ENCODE results near the gene DYNLRB1.

DYNLRB1 gene

GRCh38 chr20:34574861-34575260, 58.6 kb downstream of the DYNLRB1 start:
- CTCF ChIA-PET, result interaction anchor here (1.0 to 2.1 kb wide), 3 partner anchors 9 to 23 kb away, joined by 3 to 11 read pairs (median 3); no protein-coding TSS in a partner anchor

DNA sequence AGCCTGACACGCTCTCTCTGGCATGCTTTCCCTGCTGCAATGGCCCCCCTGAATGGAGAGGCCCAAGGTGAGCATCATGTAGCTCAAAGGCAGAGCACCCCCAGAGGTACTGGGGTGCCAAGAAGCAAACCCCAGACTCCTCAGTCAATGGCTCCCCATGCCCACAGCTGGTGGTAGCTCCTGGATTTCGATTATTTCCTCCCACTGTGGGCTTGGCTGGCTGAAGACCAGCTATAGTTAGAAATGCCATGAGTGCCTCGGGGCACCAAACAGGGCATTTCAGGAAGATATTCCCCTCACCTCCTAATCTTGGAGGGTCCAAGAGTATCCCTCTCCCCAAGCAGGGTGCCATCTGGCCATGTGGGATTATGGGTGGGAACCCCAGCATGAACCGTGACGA, 59.0 kb downstream of the DYNLRB1 start:
- ChIA-PET CTCF (interaction anchor here (0.6 to 1.5 kb wide), 3 partner anchors 9 to 22 kb away, joined by 3 read pairs; no protein-coding TSS in a partner anchor), POLR2A (no interaction called here)
- no peak for DNase-seq (ENCODE audit: extremely low spot score)
- TF ChIP-seq, protein P1, sequence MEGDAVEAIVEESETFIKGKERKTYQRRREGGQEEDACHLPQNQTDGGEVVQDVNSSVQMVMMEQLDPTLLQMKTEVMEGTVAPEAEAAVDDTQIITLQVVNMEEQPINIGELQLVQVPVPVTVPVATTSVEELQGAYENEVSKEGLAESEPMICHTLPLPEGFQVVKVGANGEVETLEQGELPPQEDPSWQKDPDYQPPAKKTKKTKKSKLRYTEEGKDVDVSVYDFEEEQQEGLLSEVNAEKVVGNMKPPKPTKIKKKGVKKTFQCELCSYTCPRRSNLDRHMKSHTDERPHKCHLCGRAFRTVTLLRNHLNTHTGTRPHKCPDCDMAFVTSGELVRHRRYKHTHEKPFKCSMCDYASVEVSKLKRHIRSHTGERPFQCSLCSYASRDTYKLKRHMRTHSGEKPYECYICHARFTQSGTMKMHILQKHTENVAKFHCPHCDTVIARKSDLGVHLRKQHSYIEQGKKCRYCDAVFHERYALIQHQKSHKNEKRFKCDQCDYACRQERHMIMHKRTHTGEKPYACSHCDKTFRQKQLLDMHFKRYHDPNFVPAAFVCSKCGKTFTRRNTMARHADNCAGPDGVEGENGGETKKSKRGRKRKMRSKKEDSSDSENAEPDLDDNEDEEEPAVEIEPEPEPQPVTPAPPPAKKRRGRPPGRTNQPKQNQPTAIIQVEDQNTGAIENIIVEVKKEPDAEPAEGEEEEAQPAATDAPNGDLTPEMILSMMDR (IDR thresholded peaks at IDR 0.05; ENCODE audit: control extremely low read depth, extremely low read depth, low read depth, missing control alignments), result no peak

More at GRCh38 chr20:34574861-34575260, 58.6 kb downstream of the DYNLRB1 start:
- POLR2A ChIA-PET, result no interaction called here
- no peak for DNase-seq (ENCODE audit: extremely low spot score)
- TF ChIP-seq, protein P1 (IDR thresholded peaks at IDR 0.05; ENCODE audit: control extremely low read depth, extremely low read depth, low read depth, missing control alignments), result no peak

DNA sequence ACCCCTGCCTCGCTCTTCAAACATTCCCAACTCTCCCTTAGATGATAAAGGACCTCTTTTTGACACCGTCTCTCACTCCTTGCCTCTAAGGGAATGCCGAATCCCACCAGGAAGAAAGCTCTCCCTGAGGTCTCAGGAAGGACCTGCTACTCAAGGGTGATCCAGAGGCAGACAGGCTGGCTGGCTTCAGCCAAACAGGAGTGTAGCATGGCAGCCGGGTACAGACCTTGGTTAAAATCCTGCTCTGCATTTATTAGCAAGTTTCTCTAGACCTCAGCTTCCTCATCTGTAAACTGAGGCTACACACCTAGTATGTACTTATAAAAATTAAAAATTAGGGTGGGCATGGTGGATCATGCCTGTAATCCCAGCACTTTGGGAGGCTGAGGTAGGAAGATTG, 59.5 kb downstream of the DYNLRB1 start:
- CTCF ChIA-PET, result interaction anchor here (0.6 to 1.0 kb wide), 2 partner anchors 8 to 14 kb away, joined by 3 read pairs; no protein-coding TSS in a partner anchor
- POLR2A ChIA-PET, result no interaction called here
- DNase-seq (ENCODE audit: extremely low spot score), result no peak
- TF ChIP-seq, protein P1 (IDR thresholded peaks at IDR 0.05; ENCODE audit: control extremely low read depth, extremely low read depth, low read depth, missing control alignments), result no peak

- no peak for DNase-seq (ENCODE audit: extremely low spot score)
- ChIA-PET POLR2A (no interaction called here), CTCF (no interaction called here)
- TF ChIP-seq, protein P1 (IDR thresholded peaks at IDR 0.05; ENCODE audit: control extremely low read depth, extremely low read depth, low read depth, missing control alignments), result no peak
Measured at GRCh38 chr20:34577061-34577460, 60.8 kb downstream of the DYNLRB1 start.

DNA sequence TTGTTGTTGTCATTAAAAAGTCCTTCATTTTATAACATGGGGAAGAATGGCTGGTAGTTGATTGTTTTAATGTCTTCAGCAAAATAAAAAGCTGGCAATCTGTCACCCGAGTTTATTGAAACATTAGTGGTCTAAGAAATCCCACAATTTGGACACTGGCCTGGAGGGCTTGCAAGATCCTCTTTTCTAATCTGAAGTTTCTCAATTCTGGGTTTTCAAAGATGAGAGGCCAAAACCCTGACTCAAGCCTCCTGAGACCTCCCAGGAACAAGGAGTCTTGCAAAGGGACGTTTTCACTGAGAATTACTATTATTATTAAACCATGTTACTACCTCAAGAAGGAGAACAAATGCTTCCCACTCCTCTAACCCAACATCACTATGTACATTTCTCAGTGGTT, 61.8 kb downstream of the DYNLRB1 start:
- ChIA-PET CTCF (interaction anchor here (0.7 to 1.5 kb wide), 2 partner anchors 9 to 45 kb away, joined by 3 read pairs; no protein-coding TSS in a partner anchor), POLR2A (no interaction called here)
- DNase-seq (ENCODE audit: extremely low spot score), result no peak
- TF ChIP-seq, protein P1 (IDR thresholded peaks at IDR 0.05; ENCODE audit: control extremely low read depth, extremely low read depth, low read depth, missing control alignments), result no peak

GRCh38 chr20:34578521-34578920, 62.3 kb downstream of the DYNLRB1 start:
- ChIA-PET POLR2A (no interaction called here), CTCF (interaction anchor here (0.8 to 1.6 kb wide), 4 partner anchors 9 to 191 kb away, joined by 3 to 6 read pairs (median 3); no protein-coding TSS in a partner anchor)
- TF ChIP-seq, protein P1 (IDR thresholded peaks at IDR 0.05; ENCODE audit: control extremely low read depth, extremely low read depth, low read depth, missing control alignments), result no peak
- no peak for DNase-seq (ENCODE audit: extremely low spot score)
